Immature natural killer cell (primary cell): Measurements from ENCODE around the gene AOC2. TPM values are rescaled to one million over a fixed set of nuclear protein-coding genes. Genes with fewer than 3 reads are reported as not detected.

ENCODE experiments used
- DNase-seq, 3 donors: peaks; one replicate each; pipeline ENCODE4 v3.0.0; 2022; ENCODE audit warnings: mixed read lengths in 1 of 3
- H3K27ac Mint-ChIP-seq, 6 donors: one replicate each; pipeline ENCODE4 v1.8.0; 2020; ENCODE audit warnings: mixed read lengths in 6 of 6, mild to moderate bottlenecking in 5 of 6, inconsistent platforms in 4 of 6, moderate library complexity in 3 of 6
- H3K27me3 Mint-ChIP-seq, 3 donors: one replicate each; pipeline ENCODE4 v1.8.0; 2020 to 2021; ENCODE audit warnings: low read depth in 3 of 3, mild to moderate bottlenecking in 3 of 3, mixed read lengths in 3 of 3, moderate library complexity in 3 of 3, inconsistent platforms in 1 of 3
- H3K36me3 Mint-ChIP-seq, 3 donors: one replicate each; pipeline ENCODE4 v1.8.0; 2020; ENCODE audit warnings: mixed read lengths in 3 of 3, inconsistent platforms in 2 of 3, mild to moderate bottlenecking in 2 of 3
- H3K4me1 Mint-ChIP-seq, 2 donors: one replicate each; pipeline ENCODE4 v1.8.0; 2020; ENCODE audit warnings: inconsistent platforms in 2 of 2, mild to moderate bottlenecking in 2 of 2, mixed read lengths in 2 of 2, moderate library complexity in 1 of 2
- H3K4me3 Mint-ChIP-seq, 5 donors: one replicate each; pipeline ENCODE4 v1.8.0; 2020; ENCODE audit warnings: mild to moderate bottlenecking in 5 of 5, mixed read lengths in 5 of 5, inconsistent platforms in 3 of 5, moderate library complexity in 3 of 5
- H3K9me3 Mint-ChIP-seq, 6 donors: one replicate each; pipeline ENCODE4 v1.8.0; 2020; ENCODE audit warnings: mild to moderate bottlenecking in 6 of 6, mixed read lengths in 6 of 6, inconsistent platforms in 4 of 6, moderate library complexity in 3 of 6
- polyA plus RNA-seq, 3 donors: library from polyadenylated mRNA; unstranded; fragments of 300-500 nt; fragmentation: Illumina TruSeq; gene quantifications; one replicate each; pipeline ENCODE4 v1.2.3, GENCODE V29; 2021

The AOC2 gene
- polyA plus RNA-seq, 3 donors from 2014 or later = 0.12 TPM; not detected in 2

GRCh38 chr17:42814633-42815399, 29.6 kb upstream of the AOC2 start:
- no peak overlapping the region for H3K27ac Mint-ChIP-seq
- H3K4me1 Mint-ChIP-seq = peaks cover 0 to 4% of the 10 kb centered on the region in 2 donors
- DNase-seq = no peak
- H3K4me3 Mint-ChIP-seq = no peak overlapping the region
- H3K36me3 Mint-ChIP-seq = peaks cover 31 to 63% (median 36%) of the 10 kb centered on the region in 3 donors
- no peaks in the 10 kb centered on the region for H3K9me3 Mint-ChIP-seq
- peaks cover 0 to 3% (median 0%) of the 10 kb centered on the region in 3 donors for H3K27me3 Mint-ChIP-seq

- peaks cover 9 to 32% of the 10 kb centered on the region in 2 donors for H3K4me1 Mint-ChIP-seq
- no peak overlapping the region for H3K4me3 Mint-ChIP-seq
- no peak for DNase-seq
- no peaks in the 10 kb centered on the region for H3K9me3 Mint-ChIP-seq
- no peak overlapping the region for H3K27ac Mint-ChIP-seq
- H3K27me3 Mint-ChIP-seq = peaks cover 0 to 3% (median 0%) of the 10 kb centered on the region in 3 donors
- peaks cover 21 to 59% (median 32%) of the 10 kb centered on the region in 3 donors for H3K36me3 Mint-ChIP-seq
Observed at GRCh38 chr17:42817866-42818265, 26.5 kb upstream of the AOC2 start.

- peaks cover 21 to 59% (median 32%) of the 10 kb centered on the region in 3 donors for H3K36me3 Mint-ChIP-seq
- H3K27me3 Mint-ChIP-seq = peaks cover 0 to 3% (median 0%) of the 10 kb centered on the region in 3 donors
- no peak overlapping the region for H3K27ac Mint-ChIP-seq
- H3K9me3 Mint-ChIP-seq = no peaks in the 10 kb centered on the region
- DNase-seq = no peak
- H3K4me3 Mint-ChIP-seq = no peak overlapping the region
- peaks cover 11 to 37% of the 10 kb centered on the region in 2 donors for H3K4me1 Mint-ChIP-seq
Observed at GRCh38 chr17:42818379-42818778, 26.0 kb upstream of the AOC2 start.

GRCh38 chr17:42819939-42820535, 24.3 kb upstream of the AOC2 start:
- peak; percentile 33 to 52 (median 40) for DNase-seq
- H3K36me3 Mint-ChIP-seq = peaks cover 12 to 45% (median 20%) of the 10 kb centered on the region in 3 donors
- no peak overlapping the region for H3K4me3 Mint-ChIP-seq
- H3K4me1 Mint-ChIP-seq = peaks cover 21 to 49% of the 10 kb centered on the region in 2 donors
- H3K27ac Mint-ChIP-seq = peak overlapping the region in 3 of 6 donors; percentile 15 to 76 (median 55)
- H3K9me3 Mint-ChIP-seq = no peaks in the 10 kb centered on the region
- peaks cover 0 to 5% (median 4%) of the 10 kb centered on the region in 3 donors for H3K27me3 Mint-ChIP-seq

- Mint-ChIP-seq H3K9me3 (no peaks in the 10 kb centered on the region), H3K36me3 (peaks cover 4 to 36% (median 15%) of the 10 kb centered on the region in 3 donors), H3K27ac (peak overlapping the region in 1 of 6 donors; percentile 39), H3K27me3 (peaks cover 0 to 5% (median 4%) of the 10 kb centered on the region in 3 donors), H3K4me1 (peaks cover 22 to 49% of the 10 kb centered on the region in 2 donors), H3K4me3 (peak overlapping the region in 2 of 5 donors; percentile 2 to 42)
- no peak for DNase-seq
Observed at GRCh38 chr17:42821176-42821575, 23.2 kb upstream of the AOC2 start.

- peaks cover 3 to 12% (median 8%) of the 10 kb centered on the region in 3 donors for H3K27me3 Mint-ChIP-seq
- H3K36me3 Mint-ChIP-seq = no peaks in the 10 kb centered on the region
- no peak for DNase-seq
- no peaks in the 10 kb centered on the region for H3K9me3 Mint-ChIP-seq
- no peak overlapping the region for H3K4me3 Mint-ChIP-seq
- H3K27ac Mint-ChIP-seq = no peak overlapping the region
- peaks cover 18 to 25% of the 10 kb centered on the region in 2 donors for H3K4me1 Mint-ChIP-seq
Observed at GRCh38 chr17:42827472-42827871, 16.9 kb upstream of the AOC2 start.

- H3K27ac Mint-ChIP-seq = peak overlapping the region in 4 of 6 donors; percentile 14 to 45 (median 34)
- H3K4me1 Mint-ChIP-seq = peaks cover 23 to 24% of the 10 kb centered on the region in 2 donors
- DNase-seq = no peak
- no peaks in the 10 kb centered on the region for H3K36me3 Mint-ChIP-seq
- H3K9me3 Mint-ChIP-seq = no peaks in the 10 kb centered on the region
- H3K27me3 Mint-ChIP-seq = peaks cover 2 to 17% (median 15%) of the 10 kb centered on the region in 3 donors
- H3K4me3 Mint-ChIP-seq = peak overlapping the region in 2 of 5 donors; percentile 12 to 61
Observed at GRCh38 chr17:42830971-42831370, 13.4 kb upstream of the AOC2 start.

- peaks cover 0 to 17% (median 10%) of the 10 kb centered on the region in 3 donors for H3K27me3 Mint-ChIP-seq
- DNase-seq = no peak
- peaks cover 0 to 1% (median 0%) of the 10 kb centered on the region in 3 donors for H3K36me3 Mint-ChIP-seq
- no peaks in the 10 kb centered on the region for H3K9me3 Mint-ChIP-seq
- H3K27ac Mint-ChIP-seq = peak overlapping the region; percentile 98 to 99 (median 98)
- H3K4me3 Mint-ChIP-seq = peak overlapping the region; percentile 94 to 98 (median 97)
- H3K4me1 Mint-ChIP-seq = peaks cover 23 to 24% of the 10 kb centered on the region in 2 donors
Observed at GRCh38 chr17:42832213-42832933, 12.0 kb upstream of the AOC2 start.

GRCh38 chr17:42832934-42833766, 11.2 kb upstream of the AOC2 start, which contains the start of gene PSME3:
Gene PSME3, plus strand, starts transcription at chr17:42833397. Its CDS starts 235 bp downstream, at chr17:42833632.
- peak; percentile 90 to 91 (median 90) for DNase-seq
- Mint-ChIP-seq H3K4me3 (peak within 1 kb of the TSS; percentile 94 to 98 (median 97)), H3K36me3 (peaks cover 5 to 9% (median 5%) of the 10 kb centered on the region in 3 donors), H3K27ac (peak within 1 kb of the TSS; percentile 98 to 99 (median 98)), H3K27me3 (peaks cover 0 to 16% (median 10%) of the 10 kb centered on the region in 3 donors), H3K9me3 (no peaks in the 10 kb centered on the region), H3K4me1 (peaks cover 23 to 24% of the 10 kb centered on the region in 2 donors)

- peaks cover 7 to 15% (median 8%) of the 10 kb centered on the region in 3 donors for H3K36me3 Mint-ChIP-seq
- peak overlapping the region; percentile 98 to 99 (median 98) for H3K27ac Mint-ChIP-seq
- DNase-seq = no peak
- H3K4me1 Mint-ChIP-seq = peaks cover 23 to 24% of the 10 kb centered on the region in 2 donors
- peak overlapping the region; percentile 94 to 98 (median 97) for H3K4me3 Mint-ChIP-seq
- no peaks in the 10 kb centered on the region for H3K9me3 Mint-ChIP-seq
- H3K27me3 Mint-ChIP-seq = peaks cover 0 to 13% (median 7%) of the 10 kb centered on the region in 3 donors
Observed at GRCh38 chr17:42833767-42834422, 10.5 kb upstream of the AOC2 start.

- no peaks in the 10 kb centered on the region for H3K9me3 Mint-ChIP-seq
- H3K27me3 Mint-ChIP-seq = peaks cover 0 to 11% (median 7%) of the 10 kb centered on the region in 3 donors
- H3K36me3 Mint-ChIP-seq = peaks cover 14 to 22% (median 15%) of the 10 kb centered on the region in 3 donors
- H3K4me3 Mint-ChIP-seq = no peak overlapping the region
- peaks cover 23 to 24% of the 10 kb centered on the region in 2 donors for H3K4me1 Mint-ChIP-seq
- no peak overlapping the region for H3K27ac Mint-ChIP-seq
- no peak for DNase-seq
Observed at GRCh38 chr17:42835732-42836131, 8.6 kb upstream of the AOC2 start.

GRCh38 chr17:42841975-42842685, 2.2 kb upstream of the AOC2 start:
- no peaks in the 10 kb centered on the region for H3K9me3 Mint-ChIP-seq
- H3K4me3 Mint-ChIP-seq = no peak overlapping the region
- peaks cover 14 to 48% (median 35%) of the 10 kb centered on the region in 3 donors for H3K36me3 Mint-ChIP-seq
- H3K27me3 Mint-ChIP-seq = no peaks in the 10 kb centered on the region
- DNase-seq = no peak
- H3K4me1 Mint-ChIP-seq = peaks cover 8 to 19% of the 10 kb centered on the region in 2 donors
- H3K27ac Mint-ChIP-seq = no peak overlapping the region
